NCI-H82 treated with DMSO at 0.1 percent for 48 hours (cell line): ENCODE results near the gene GPC5.

ENCODE experiments used
- DNase-seq: peaks from one replicate; lab custom pipeline; 2025; ENCODE audit not compliant: unreplicated experiment; lab: John Stamatoyannopoulos, UW

The GPC5 gene

DNA sequence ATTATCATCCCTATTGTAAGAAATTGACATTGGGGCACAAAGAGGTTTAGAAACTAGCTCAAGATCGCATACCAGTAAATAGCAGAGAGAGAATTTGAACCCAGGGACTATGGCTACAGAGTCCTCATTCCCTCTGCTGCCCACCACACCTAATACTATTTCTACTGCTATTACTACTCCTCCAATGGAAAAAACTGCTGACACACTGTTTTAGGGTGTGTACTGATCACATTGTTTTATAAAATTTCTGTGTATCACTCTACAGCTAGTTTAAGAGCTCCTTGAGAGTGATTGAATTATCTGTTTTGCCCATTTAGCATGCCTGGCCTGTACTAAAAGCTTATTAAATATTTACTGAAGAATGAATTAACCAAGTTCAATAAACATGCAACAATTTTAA lies 552.4 kb downstream of the GPC5 start:
- DNase-seq: no peak

DNA sequence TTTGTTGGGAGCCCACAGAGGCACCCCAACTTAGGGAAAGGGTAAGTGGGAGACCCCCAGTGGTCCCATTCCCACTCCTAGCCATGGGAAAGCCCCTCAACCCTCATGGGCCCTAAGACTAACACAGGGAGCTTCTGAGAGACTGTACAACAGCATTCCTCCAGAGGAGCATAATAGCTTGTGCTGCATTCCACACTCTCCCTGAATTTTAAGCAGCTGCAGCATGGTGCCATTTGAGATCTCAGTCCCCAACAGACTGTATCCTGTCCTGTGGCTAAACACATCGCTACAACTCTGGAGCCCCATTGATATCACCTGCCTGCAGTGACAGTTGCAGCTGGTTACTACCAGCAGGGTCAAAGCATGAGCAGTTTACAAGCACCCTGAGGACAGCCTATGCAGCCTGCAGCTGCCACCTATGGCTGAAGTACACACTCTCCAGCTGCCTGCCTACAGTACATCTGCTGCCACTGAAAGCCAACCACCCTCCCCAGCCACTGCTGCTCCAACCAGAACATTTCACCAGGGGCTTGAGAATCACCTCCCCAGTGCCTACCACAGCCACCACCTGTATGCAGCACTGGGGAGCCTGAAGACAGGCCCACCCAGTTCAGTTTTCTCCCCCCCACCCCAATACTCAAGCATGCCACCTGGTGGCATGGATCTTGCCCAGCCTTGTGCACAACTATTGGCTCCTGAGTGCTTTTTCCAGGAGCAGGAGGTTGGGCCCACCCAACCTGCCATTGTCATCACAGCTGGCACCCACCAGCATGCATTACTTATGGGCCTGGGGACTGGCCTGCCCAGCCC lies 557.3 kb downstream of the GPC5 start:
- DNase-seq: no peak

DNA sequence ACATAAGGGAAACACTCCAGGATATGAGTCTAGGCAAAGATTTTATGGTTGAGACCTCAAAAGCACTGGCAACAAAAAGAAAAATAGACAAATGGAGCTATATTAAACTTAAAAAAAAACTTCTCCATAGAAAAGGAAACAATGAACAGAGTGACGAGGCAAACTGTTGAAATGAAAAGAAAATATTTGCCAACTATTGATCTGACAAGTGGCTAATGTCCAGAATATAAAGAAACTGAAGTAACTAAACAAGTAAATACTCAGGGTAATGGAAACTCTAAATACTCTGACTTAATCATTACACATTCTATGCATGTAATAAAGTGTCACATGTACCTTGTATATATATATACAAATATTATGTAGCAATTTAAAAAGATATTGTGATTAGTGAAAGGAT lies 562.5 kb downstream of the GPC5 start:
- DNase-seq: no peak

DNA sequence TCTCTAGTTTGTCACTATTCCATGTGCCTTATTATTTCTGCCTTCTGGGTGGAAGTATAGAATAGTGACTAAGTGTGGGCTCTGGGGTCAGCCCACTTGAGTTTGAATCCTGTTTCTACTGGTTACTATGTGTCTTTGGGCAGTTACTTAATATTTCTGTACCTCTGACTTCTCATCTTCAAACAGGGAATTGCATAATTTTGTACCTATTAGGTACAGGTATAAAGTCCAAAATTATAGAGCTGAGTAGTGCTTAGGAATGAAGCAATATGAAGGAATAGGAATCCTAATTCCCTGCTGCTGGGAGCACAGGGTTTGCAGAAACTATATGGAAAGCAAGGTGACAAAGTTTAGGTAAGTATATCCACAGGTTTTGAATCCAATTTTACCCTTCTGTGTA lies 564.5 kb downstream of the GPC5 start:
- DNase-seq: no peak

DNA sequence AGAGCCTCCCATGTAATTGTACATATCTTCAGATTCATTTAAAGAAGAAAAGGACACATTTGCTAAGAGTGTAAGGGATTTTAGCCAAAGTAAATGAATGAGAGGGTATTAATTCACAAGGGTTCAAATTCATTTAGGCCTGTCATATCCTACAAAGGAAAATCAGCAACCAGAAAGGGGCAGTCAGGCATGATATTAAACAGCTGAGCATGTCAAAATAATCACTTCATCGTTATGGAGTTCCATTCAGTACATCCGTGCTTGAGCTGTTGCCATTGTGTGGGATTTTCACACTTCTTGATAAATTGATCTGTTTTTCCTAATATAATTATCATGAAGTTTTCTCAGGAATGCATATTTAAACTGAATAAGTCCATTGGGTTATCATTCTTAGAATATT lies 567.1 kb downstream of the GPC5 start:
- no peak for DNase-seq

DNA sequence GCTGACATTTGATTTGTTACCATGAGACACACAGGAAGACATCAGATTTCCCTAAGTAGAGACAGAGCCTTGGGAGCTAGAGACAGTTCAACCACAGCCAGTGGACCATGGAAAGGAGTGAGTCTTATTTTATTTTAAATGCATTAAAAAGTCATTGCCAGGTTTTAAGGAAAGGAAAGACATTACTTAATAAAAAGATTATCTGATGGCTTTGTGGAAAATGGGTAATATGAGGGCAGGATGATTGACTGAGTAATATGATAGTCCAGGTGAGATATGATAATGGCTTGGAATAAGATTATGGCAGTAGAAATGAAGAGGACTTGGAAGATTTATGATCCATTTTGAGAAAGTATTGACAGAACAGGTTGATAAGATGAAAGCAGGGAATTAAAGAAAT lies 580.1 kb downstream of the GPC5 start:
- peak; percentile 24 for DNase-seq

DNA sequence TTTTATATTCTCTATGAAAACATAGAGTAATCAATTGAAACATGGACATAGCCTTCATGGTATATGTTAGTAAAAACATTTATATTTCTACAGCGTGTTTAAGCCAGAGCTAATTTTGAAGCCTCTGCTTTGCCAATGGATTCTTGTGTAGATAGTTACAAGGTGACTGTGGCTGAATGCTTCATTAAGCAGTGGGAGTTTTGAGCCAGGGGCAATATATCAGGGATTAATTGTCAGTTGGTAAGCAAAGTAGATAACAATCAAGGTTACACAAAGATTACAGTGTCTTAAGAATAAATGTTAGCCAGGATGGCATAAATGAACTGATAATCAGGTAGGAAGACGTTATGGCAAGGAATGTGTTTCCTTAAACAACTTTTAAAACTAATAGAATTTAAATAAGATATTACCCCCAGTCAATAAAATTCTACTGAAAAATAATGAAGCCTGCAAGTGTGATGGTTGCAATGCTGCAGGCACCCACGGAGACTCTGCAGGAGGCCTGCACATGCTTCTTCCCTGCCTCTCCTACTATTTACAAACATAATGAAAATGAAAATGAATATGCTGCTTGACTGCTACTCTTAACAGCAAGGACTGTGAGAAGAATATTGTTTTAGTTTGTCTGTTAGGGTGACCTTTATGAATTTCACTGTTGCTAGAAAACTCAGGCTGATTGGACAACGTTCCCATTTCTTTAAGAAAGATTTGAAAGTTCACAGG lies 588.5 kb downstream of the GPC5 start:
- peak; percentile 94 for DNase-seq

DNA sequence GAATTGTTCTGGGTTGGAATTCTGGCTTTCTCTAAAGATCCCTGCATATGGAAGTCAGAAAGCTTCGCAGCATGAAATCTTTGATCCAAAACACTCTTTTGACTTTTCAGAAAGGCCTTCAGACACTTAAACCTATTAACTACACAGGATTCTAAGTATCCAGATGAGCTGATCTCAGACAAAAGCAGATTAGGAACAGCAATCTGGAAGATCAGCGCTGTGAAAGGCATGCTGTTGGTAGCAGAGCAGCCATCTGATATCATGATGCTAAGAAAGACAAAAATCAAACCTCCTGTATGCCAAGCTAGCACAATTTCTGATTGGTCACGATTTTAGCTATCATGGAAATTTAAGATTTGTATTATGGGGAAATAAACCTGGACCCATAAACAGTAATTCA lies 589.9 kb downstream of the GPC5 start:
- peak; percentile 99 for DNase-seq

DNA sequence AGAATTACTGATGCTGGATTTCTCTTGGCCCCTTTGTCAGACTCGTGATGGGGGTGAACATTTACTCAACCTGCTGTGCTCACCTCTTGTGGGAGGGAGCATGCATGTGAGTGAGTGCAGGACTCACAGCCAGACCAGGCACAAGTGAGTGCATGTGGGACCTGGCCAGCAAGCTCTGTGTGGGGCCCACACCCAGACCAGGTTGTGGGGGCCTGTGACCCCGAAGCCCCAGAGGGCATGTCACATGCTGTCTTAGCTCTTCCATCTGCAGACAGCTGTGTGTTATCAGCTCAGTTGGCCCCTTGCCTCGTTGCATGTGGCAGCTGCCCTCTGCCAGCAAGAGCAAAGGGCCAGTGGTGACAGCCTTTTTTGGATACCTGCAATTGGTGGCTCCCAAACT lies 614.4 kb downstream of the GPC5 start:
- no peak for DNase-seq

DNA sequence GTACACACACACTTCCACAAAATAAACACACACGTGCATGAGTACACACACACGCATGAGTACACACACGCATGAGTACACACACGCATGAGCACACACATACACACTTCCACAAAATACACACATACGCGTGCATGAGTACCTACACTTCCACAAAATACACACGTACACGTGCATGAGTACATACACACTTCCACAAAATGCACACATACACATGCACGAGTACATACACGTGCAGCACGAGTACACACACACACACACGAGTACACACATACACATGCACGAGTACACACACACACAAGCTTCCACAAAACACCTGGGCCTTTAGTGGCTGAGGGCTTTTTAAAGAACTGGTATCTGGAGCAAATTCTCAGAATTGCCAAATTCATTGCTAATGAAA lies 619.3 kb downstream of the GPC5 start:
- no peak for DNase-seq

DNA sequence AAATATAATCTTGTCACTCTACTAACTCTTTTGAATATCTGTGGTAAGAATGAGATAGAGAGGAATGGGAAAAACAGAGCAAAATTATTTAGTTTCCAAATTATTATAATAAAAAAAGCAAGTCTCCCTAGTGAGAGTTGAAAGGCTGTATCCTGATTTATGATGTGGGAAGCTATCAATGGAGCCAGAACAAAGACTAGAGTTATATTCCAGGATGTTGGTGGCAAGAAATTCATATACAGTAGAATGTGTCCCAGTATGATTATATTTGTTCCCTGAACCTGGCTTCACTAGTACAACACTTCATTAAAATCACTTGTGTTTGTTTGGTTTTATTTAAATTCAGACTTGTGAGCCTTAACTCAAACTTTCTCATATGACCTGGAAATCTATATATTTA lies 630.3 kb downstream of the GPC5 start:
- DNase-seq: no peak

DNA sequence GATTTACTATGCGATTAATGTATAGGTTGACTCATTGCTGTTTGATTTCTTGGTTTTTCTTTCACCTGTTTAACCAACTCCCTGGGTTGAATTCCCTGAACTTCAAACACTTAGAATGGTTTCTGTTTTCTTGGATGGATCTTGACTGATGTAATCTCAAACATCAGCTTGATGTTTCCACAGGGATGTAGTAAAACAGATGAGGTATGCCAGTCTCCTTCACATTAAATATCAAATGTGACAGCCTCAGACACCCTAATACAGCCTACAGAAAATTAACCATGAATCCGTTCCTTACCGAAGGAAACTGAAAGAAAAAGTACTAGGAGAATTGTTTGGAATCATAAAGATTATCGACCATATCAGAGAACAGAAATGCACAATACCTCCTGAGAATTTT lies 631.2 kb downstream of the GPC5 start:
- no peak for DNase-seq

DNA sequence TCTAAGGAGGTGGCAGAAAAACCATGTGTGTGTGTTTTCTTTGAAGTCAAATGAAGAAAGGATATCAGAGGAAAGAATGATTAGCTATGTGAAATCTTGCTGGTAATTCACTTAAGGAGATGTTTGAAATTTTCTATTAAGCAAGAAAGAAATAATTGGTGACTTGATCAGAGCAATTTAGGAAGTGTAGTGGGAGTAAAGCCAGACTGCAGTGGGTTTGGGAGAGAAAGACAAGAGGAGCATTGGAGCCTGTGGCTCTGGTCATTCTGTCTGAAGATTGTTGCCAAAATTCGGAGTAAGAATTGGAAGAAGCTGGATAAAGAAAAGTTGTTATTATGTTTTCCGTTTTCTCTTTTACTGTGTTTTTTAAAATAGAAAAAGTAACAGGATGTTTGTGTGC lies 640.5 kb downstream of the GPC5 start:
- no peak for DNase-seq

DNA sequence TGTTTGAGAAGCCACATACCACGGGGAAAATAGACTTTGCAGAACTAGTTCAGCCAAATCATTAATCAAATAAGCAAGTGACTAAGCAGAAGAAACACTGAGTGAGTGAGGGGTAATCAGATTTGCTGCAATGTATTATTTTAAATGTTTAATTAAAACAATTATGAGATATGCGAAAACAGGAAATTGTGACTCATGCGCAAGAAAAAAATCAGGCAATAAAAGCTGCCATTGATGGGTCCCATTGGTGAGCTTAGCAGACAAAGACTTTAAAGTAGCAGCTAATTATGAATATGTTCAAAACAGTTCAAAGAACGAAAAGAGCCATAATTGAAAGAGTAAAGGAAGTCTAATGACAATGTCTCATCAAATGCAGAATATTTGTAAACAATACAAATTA lies 644.1 kb downstream of the GPC5 start:
- DNase-seq: no peak

DNA sequence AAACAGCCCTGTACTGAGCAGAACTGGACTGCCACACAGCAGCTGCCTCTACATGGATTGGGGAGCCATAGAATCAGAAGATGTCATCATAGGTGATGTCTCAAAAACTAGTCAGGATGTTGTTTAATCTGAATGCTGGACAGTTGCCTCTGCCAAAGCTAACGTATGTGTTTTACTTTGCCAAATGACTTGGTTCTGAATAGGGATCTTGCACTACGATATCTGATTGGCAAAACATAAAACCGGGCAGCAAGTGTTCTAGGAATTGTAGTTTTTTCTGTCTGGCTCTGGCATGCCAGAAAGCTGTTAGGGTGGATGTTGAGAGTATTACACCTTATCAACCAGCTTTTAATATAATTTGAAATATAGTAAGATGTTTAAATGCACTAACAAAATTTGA lies 645.9 kb downstream of the GPC5 start:
- no peak for DNase-seq

DNA sequence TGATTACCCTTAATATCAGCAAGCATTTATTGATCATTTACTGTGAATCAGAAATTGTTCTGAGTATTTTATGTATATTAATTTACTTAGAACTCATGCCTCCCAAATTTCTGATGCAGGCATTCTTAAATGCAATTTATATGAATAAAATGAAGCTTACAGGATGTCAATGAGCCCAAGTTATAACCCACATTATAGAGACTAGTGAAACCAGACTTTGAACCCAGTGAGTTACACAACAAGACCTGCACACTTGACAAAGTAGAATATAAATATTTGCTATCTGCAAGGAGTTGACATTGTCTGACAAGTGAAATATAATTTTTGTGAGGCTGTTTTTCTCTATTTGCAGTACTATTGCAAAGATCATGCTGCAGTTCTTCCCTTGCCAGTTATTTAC lies 656.0 kb downstream of the GPC5 start:
- DNase-seq: no peak

DNA sequence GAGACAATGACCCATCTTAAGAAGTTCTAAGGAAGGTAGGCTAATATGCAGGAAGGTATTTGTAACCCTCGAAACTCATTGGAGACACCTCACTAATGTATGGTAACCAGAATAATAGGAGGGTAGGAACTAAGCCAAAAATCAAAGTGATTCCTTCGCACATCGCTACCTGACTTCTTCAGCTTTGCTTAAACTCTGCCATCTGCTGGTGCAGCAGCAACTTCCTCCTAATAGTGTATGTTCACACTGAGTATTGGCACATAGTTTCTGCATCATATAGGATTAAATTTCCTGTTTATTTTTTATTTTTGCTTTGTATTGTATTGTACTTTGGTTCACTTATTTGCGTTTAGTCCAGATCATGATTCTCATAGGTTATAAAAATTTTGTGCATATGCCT lies 676.2 kb downstream of the GPC5 start:
- peak; percentile 62 for DNase-seq

DNA sequence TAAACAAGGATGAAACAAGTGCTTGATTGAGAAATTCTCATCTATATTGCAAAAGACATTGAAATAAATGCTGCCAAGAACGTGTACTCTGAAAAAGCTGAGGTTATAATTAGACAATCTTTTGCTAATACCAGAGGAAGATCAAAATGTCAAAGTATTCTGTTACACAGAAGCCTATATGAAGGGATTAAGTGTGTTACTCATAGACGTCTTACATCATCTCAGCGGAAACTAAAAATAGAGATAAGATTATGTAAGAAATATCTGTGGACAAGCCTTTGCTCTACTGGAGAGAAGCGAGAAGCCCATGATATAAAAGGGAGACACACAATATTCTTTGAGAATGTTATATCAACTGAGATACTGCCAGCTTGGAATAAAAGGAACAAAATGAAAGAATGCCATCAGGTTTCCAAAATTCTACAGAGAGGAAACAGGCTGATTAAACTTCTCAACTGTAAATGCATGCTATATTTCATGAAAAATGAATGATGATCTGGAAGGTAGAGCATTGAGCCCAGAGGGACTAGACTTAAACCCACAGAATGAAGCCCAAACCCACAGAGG lies 699.0 kb downstream of the GPC5 start:
- DNase-seq: peak; percentile 41

DNA sequence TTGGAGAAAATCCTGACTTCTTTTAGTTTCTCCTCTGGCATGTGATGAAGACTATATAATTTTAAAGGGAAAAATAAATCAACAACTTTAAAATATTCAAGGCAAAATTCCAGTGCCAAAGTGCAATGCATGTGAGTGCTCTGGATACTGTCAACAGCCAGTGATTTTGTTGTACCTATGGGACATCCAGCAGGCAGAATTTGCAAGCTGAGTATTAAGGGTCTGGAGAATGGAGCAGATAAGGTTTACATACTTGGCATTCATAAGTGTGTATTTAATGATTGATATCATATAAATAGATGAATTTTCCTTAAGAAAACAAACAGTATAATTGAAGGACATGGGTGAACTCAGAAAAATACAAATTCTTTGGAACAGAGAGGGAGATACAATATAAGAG lies 703.4 kb downstream of the GPC5 start:
- DNase-seq: no peak

DNA sequence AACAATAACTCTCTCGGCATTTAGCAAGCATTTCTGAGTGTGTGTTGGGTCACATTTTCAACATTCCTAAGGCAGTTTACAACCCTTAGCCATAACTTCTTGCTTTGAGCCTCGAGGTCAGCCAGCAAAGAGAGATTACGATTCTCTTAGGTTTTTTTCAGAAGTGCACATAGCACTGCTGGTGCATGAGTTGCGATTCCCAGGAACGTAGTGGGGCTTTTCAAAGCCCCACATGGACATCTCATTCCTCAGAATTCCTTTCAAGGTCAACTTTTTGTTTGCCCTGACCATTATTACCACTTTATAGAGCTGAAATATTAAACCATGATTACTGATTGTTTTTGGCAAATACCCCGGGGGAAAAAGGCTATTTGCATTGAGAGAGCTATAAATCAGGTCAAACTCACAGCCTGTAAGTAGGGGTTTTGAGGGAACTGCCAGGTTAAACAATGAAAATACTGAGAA lies 705.3 kb downstream of the GPC5 start:
- no peak for DNase-seq

DNA sequence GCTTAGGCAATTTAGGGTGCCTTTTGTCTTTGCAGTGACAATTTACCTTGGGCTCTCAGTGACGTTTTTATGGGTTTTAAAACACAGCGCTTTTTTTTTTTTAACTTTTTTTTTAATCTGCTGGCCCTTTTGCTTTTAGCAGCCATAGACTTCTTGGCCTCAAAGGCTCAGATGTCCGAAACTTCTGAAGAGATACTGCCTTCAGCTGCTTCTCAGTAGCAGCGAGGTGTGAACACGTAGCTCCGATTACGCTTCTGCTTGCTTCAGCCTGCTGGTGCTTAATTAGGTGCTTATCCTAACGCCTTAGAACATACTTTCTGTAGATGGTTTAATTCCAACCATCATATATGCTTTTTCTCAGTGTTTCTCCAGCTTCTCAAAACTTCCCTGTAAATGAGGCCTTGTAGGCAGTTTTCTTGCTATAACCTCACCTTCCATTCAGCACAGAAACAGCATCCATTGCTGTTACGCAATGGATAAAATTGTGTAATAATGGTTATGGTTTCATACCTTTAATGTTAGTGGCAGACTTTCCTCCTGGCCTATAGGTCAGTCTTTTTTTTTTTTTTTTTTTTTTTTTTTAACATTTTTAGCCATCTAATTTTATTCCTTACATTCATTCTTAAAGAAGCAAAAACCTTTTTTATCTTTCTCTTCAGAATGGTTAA lies 723.9 kb downstream of the GPC5 start:
- no peak for DNase-seq

DNA sequence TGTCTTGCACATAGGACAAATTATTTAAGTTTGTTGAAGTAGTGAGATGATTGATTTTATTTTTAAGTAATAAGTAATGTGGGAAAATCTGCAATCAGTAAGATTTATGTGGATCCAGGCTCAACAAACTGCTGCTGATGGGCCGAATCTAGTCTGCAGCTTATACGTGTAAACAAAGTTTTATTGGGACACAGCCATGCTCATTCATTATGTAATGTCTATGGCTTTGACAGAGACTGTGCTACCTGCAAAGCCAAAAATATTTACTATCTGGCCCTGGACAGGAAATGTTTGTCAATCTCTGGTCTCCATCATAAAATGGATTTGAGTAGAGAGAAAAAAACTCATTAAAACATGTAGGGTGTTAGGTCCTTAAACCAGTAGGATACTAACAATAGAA lies 728.0 kb downstream of the GPC5 start:
- DNase-seq: no peak
